Natural killer cell (primary cell): ENCODE measurements around the gene MEIS2. TPM values are rescaled to one million over a fixed set of nuclear protein-coding genes. Genes with fewer than 3 reads are reported as not detected.

ENCODE experiments used
- ATAC-seq, 3 donors: fragments of 150-1000 bp in 2 of 3; fragments of 200-7000 bp in 1 of 3; cut with Tn5 transposase; 1 replicate in 1 of 3; 2 replicates in 2 of 3; pipeline ENCODE4 v1.10.0; 2021; ENCODE audit warnings: mild to moderate bottlenecking in 2 of 3, moderate library complexity in 2 of 3
- DNase-seq, 2 donors: peaks; one replicate each; pipeline versions ENCODE4 v3.0.0 to v3.0.0-alpha.2; 2013 to 2021; ENCODE audit warnings: mixed read lengths in 1 of 2
- H3K27ac ChIP-seq: one replicate; pipeline ENCODE4 v1.5.1; 2013; ENCODE audit warnings: mild to moderate bottlenecking, low read length
- H3K27me3 ChIP-seq: one replicate; pipeline ENCODE4 v1.6.1; 2013; ENCODE audit warnings: low read length; ENCODE audit not compliant: control insufficient read depth, insufficient read depth
- H3K36me3 ChIP-seq: one replicate; pipeline ENCODE4 v1.6.1; 2013; ENCODE audit warnings: low read length; ENCODE audit not compliant: control insufficient read depth, insufficient read depth
- H3K4me1 ChIP-seq: one replicate; pipeline ENCODE4 v1.6.1; 2013; ENCODE audit warnings: low read length; ENCODE audit not compliant: control insufficient read depth, insufficient read depth
- H3K4me3 ChIP-seq: one replicate; pipeline ENCODE4 v1.5.1; 2013; ENCODE audit warnings: low read length
- H3K9me3 ChIP-seq: one replicate; pipeline ENCODE4 v1.6.1; 2013; ENCODE audit warnings: low read length; ENCODE audit not compliant: control insufficient read depth, insufficient read depth
- H3K27ac Mint-ChIP-seq, 2 donors: one replicate each; pipeline ENCODE4 v1.8.0; 2022; ENCODE audit warnings: mild to moderate bottlenecking in 2 of 2, mixed read lengths in 2 of 2, moderate library complexity in 1 of 2
- H3K27me3 Mint-ChIP-seq, 2 donors: one replicate each; pipeline ENCODE4 v1.8.0; 2022; ENCODE audit warnings: low read depth in 2 of 2, mixed read lengths in 2 of 2
- H3K36me3 Mint-ChIP-seq: one replicate; pipeline ENCODE4 v1.8.0; 2022; ENCODE audit warnings: mixed read lengths
- H3K4me1 Mint-ChIP-seq, 2 donors: one replicate each; pipeline ENCODE4 v1.8.0; 2022; ENCODE audit warnings: mixed read lengths in 2 of 2
- H3K4me3 Mint-ChIP-seq: one replicate; pipeline ENCODE4 v1.8.0; 2022; ENCODE audit warnings: mild to moderate bottlenecking, moderate library complexity, mixed read lengths
- H3K9me3 Mint-ChIP-seq, 2 donors: one replicate each; pipeline ENCODE4 v1.8.0; 2022; ENCODE audit warnings: mixed read lengths in 2 of 2
- CTCF ChIP-seq: fragments of 200-600 bp; IDR thresholded peaks from one replicate; pipeline ENCODE4 v1.8.0; 2022; ENCODE audit warnings: antibody characterized with exemption
- WGBS: methylation state at CpG from one replicate; pipeline ENCODE4 v1.1.7; 2013; ENCODE audit warnings: missing lambda C conversion rate; ENCODE audit not compliant: insufficient coverage; 5-methylcytosine and 5-hydroxymethylcytosine counted together
- intact Hi-C: fragments of 100-400 bp; cut with micrococcal nuclease; formaldehyde crosslinking; loops from one replicate; pipeline ENCODE4 v1.14.2; 2022
- total RNA-seq, 4 donors: library from RNA; stranded (reverse); fragments of 120-200 nt in 1 of 4; gene quantifications; one replicate each; pipeline versions ENCODE4 v1.2.3 to v1.2.4, GENCODE V29; 2013 to 2022

Gene MEIS2
- total RNA-seq, 3 donors from 2014 or later (not counting 1 experiment from before 2014, with no cell fraction given): 0.35 TPM; not detected in 2

- WGBS: 86% methylated on average over 11 of the region's 11 CpGs
- TF ChIP-seq CTCF: no peak
- Mint-ChIP-seq H3K27ac (no peak overlapping the region), H3K27me3 (no peaks in the 10 kb centered on the region), H3K4me1 (no peaks in the 10 kb centered on the region), H3K4me3 (no peak overlapping the region), H3K36me3 (no peaks in the 10 kb centered on the region), H3K9me3 (peaks cover 4 to 8% of the 10 kb centered on the region in 2 donors)
- Histone ChIP-seq H3K4me1 (no peaks in the 10 kb centered on the region), H3K27ac (no peak overlapping the region), H3K27me3 (no peaks in the 10 kb centered on the region), H3K9me3 (no peaks in the 10 kb centered on the region), H3K4me3 (no peak overlapping the region), H3K36me3 (no peaks in the 10 kb centered on the region)
- intact Hi-C loops: no loop called here
- DNase-seq (no peak), ATAC-seq (no peak)
Observed at GRCh38 chr15:37017031-37017625, 83.2 kb downstream of the MEIS2 start.

- no peak for TF ChIP-seq CTCF
Observed at GRCh38 chr15:37016231-37016630, 84.1 kb downstream of the MEIS2 start.

GRCh38 chr15:37015451-37015850, 84.9 kb downstream of the MEIS2 start:
- no peak for TF ChIP-seq CTCF
- DNase-seq: no peak
- Mint-ChIP-seq H3K4me1 (no peaks in the 10 kb centered on the region), H3K9me3 (peaks cover 7 to 9% of the 10 kb centered on the region in 2 donors), H3K36me3 (no peaks in the 10 kb centered on the region), H3K27ac (no peak overlapping the region), H3K27me3 (no peaks in the 10 kb centered on the region), H3K4me3 (no peak overlapping the region)
- Histone ChIP-seq H3K4me3 (no peak overlapping the region), H3K27ac (no peak overlapping the region), H3K4me1 (no peaks in the 10 kb centered on the region), H3K27me3 (no peaks in the 10 kb centered on the region), H3K36me3 (no peaks in the 10 kb centered on the region), H3K9me3 (no peaks in the 10 kb centered on the region)
- no peak for ATAC-seq
- WGBS: 88% methylated on average over 1 of the region's 4 CpGs
- intact Hi-C loops: no loop called here

More at GRCh38 chr15:37016231-37016630, 84.1 kb downstream of the MEIS2 start:
- WGBS: 86% methylated on average over 5 of the region's 7 CpGs
- ATAC-seq (no peak), DNase-seq (no peak)
- H3K4me1 Mint-ChIP-seq: no peaks in the 10 kb centered on the region
- Histone ChIP-seq H3K27me3 (no peaks in the 10 kb centered on the region), H3K9me3 (no peaks in the 10 kb centered on the region), H3K36me3 (no peaks in the 10 kb centered on the region), H3K27ac (no peak overlapping the region), H3K4me3 (no peak overlapping the region), H3K4me1 (no peaks in the 10 kb centered on the region)
- intact Hi-C loops: no loop called here
- H3K27me3 Mint-ChIP-seq: no peaks in the 10 kb centered on the region
- H3K4me3 Mint-ChIP-seq: no peak overlapping the region
- no peak overlapping the region for H3K27ac Mint-ChIP-seq
- H3K36me3 Mint-ChIP-seq: no peaks in the 10 kb centered on the region
- H3K9me3 Mint-ChIP-seq: peaks cover 4 to 7% of the 10 kb centered on the region in 2 donors

GRCh38 chr15:37015035-37015434, 85.3 kb downstream of the MEIS2 start:
- Histone ChIP-seq H3K36me3 (no peaks in the 10 kb centered on the region), H3K9me3 (no peaks in the 10 kb centered on the region), H3K27ac (no peak overlapping the region), H3K4me1 (no peaks in the 10 kb centered on the region), H3K4me3 (no peak overlapping the region), H3K27me3 (no peaks in the 10 kb centered on the region)
- WGBS: 90% methylated on average over 9 of the region's 9 CpGs
- H3K27ac Mint-ChIP-seq: no peak overlapping the region
- no peaks in the 10 kb centered on the region for H3K36me3 Mint-ChIP-seq
- intact Hi-C loops: no loop called here
- no peak overlapping the region for H3K4me3 Mint-ChIP-seq
- DNase-seq (no peak), ATAC-seq (no peak)
- no peaks in the 10 kb centered on the region for H3K4me1 Mint-ChIP-seq
- H3K27me3 Mint-ChIP-seq: no peaks in the 10 kb centered on the region
- no peak for TF ChIP-seq CTCF
- H3K9me3 Mint-ChIP-seq: peaks cover 7 to 9% of the 10 kb centered on the region in 2 donors
